Measurements from ENCODE around the gene SORBS1.

The SORBS1 gene

DNA sequence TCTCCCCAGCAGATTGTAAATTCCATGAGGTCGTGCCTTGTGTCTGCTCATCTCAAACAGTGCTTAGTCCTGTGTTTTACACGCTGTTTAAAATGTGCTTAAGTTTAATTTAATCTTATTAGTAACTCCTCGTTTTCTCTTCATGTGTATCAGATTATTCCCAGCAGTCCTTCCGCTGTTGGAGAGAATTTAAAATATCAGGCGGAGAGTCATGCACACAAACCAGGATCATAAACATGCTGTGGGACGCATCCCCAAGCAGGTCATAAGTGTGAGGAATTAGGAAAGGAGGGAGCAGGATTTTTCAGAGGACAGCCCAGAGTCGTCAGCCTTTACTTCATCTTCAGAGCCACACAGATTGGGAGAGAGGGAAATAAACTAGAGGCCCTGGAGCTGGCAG is 4.2 kb upstream of the SORBS1 start:
- DNase-seq (ENCODE audit: low read depth): peak; percentile 13

DNA sequence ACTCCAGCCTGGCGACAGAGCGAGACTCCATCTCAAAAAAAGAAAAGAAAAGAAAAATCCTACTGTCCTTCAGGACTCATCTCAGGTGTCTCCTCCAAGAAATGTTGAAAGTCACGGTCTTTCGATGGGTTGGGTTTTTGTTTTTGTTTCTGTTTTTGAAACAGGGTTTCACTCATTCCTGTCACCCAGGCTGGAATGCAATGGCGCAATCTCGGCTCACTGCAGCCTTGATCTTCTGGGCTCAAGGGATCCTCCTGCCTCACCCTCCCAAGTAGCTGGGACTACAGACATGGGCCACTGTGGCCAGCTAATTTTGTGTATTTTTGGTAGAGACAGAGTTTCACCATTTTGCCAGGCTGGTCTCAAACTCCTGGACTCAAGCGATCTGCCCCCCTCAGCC is 3.1 kb upstream of the SORBS1 start:
- no peak for DNase-seq (ENCODE audit: low read depth)

DNA sequence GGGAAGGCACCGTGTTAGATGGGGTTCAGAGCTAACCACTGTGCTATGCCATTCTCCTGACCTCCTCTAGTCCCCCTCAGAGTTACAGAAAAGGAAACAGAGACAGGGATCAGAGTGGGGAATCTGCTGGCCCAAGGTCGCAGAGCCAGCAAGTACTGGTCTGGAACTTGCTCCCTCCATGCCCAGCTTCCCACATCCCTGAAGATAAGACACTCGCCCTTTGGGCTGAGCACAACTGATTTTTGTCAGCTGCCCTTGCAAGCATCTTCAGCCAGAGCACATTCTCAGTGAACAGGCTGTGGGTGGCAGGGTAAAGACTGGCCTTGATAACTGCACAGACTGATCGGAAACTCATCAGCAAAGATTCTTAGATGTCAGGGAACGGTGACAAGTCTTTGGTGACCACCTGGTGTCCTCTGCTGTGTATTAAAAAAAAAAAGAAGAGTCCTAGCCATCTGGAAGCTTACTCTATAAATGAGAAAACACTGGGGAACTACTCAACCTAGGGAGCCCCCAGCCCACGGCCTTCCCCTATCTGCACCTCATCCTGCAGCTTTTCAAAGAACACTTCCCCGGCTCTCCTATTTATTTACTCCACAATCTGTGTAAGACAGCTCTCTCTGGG is 1.3 kb upstream of the SORBS1 start:
- DNase-seq (ENCODE audit: low read depth): no peak

DNA sequence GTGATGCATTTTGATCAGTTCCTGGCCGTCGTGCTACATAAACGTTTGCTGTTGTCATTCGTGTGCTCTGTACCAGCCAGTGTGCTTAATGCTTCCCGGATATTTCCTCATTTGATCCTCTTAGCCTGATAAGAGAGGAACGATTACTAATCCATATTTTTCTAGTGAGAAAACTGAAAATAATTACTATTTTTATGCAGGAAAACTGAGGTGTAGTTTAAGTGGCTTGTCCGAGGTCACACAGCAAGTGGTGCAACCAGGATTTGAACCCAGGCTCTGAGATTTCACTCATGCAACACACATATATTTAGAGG is 650 bp upstream of the SORBS1 start:
- DNase-seq (ENCODE audit: low read depth): no peak

DNA sequence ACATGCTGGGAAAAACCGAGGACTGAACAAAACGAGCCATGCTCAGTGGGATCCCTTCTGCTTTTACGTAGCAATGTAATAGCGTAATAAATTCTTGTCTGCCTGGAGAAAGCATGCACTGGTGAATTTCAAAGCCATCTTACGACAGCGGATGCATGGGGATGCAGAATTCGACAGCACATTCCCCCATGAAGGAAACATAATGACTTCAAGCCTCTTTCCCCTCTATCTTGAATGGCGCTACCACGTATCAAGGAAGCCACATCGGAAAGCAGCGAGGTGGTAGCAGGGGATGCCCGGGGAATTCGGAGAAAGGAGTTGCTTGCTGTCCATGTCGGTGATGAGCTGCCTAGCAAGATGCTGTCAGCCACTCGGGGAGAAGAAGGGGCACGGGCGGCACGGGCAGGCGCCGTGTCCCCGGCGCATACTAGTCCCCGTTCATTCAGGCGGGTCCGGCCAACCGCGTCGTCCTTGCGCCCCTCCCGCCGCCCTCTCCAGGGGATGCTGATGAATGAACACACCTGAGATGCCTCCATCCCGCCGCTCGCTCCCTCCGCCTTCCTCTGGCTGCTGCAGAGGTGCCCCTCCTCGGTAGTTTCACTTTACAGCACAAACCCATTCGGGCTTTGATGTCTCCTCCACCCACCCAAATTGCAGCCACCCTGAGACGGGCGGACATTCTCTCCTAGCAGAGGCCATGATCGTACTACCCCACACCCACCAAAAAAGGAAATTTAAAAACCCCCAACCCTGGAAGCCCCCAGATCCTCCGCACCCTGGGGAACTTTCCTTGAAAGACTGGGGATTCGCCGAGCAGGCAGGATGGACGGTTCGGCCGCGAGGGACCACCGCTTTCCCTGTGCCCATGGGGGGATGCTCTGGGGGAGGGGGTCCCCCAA is 644 bp downstream of the SORBS1 start:
- peak; percentile 55 for DNase-seq (ENCODE audit: low read depth)

DNA sequence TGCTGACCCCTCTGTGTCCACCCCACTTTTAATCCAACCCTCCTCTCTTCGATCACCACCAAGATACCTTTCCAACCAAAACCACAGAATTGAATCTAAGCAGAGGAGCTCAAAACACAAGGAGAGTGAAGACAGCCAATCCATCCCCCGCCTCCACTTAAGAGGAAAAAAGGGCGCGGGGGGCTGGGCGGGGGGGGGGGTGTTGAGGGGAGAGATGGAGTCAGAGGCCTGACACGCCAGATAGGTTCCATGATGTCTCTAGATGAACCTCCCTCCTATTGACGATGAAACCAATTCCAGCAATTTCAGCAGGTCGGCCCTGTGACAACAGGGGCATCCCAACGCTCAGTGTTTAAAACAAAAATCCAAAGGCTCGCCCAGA is 1.3 kb downstream of the SORBS1 start:
- no peak for DNase-seq (ENCODE audit: low read depth)

DNA sequence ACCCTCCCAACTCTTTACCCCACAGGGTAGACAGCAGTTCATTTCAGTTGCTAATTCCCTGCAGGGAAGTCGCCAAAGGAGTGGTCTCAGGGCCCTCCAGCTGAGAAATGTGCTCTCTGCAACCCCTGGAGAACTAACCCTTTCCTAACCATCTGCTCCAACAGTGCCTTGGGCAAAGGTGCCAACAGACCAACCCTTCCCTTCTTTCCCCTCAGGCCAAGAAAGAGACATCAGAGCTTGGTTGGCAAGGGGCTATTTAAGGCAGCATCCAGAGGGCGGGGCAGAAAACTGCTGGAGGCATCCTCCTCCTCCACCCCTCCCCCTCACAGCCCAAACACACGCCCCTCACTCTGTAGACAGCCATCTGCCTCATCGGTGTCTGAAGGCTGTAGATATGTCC is 1.7 kb downstream of the SORBS1 start:
- no peak for DNase-seq (ENCODE audit: low read depth)

DNA sequence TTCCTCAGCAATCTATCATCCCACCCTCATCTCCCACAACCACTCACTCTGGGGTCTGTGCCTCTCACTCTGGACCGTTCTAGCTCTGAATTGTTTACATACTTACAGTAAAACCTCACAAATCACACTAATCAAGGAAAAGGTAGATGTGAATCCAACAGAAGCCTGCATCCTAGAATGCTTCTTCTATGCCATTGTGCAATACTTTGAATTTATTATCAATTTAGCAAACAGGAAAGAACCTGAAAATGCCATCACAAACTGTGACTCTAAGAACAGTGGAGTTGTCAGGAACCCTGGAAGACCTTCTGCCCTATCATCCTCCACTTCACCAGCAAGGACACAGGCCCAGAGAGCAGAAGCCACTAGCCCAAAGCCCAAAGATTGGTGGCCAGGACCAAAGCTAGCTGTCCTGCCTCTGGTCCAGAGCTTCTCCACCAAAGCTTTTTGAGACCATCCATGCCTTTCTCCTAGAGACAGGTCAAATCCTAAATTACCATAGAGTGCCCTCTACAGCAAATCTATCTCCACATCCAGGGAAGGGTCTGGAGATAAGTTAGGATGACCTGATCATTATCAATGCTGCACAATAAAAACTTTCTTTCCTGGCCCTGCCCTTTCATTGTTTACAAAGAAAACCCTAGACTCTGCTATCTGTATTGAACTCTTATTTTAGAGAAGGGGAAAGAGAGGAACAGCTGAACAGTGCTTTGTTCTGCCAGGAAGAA is 2.4 kb downstream of the SORBS1 start:
- no peak for DNase-seq (ENCODE audit: low read depth)

DNA sequence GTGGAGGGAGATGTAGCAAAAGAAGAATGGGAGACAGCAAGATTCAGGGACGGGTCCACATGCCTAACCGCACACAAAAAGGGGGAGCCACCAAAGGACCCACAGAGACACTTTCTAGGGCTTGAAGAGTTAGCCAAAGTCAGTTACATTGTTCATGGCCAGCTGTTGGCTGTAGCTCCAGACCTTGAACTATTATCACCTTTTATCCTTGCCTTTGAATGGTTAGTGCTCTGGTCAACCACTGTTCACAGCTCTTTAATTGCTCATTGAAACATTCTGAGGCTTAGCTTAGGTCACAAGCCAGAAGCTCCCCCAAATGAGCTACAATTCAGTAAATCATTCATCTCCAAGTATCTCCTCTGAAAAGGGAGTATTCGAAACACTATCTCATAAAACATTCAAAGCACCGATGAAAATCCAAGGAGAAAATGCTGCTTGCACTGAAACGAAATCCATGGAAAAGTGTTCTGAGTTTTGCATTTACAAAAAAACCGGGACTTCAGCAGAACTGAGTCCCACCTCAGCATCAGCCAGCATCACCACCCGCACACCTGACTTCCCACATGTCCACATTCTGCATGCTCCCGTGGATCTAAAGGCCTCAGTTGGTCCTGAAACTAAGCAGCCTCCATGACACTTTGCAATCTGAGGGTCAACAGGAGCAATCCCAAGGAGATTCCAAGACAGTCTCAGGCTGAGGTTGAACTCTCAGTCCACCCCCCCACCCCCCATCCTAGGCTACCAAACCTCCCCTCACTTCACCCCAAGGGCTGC is 4.0 kb downstream of the SORBS1 start:
- no peak for DNase-seq (ENCODE audit: low read depth)

DNA sequence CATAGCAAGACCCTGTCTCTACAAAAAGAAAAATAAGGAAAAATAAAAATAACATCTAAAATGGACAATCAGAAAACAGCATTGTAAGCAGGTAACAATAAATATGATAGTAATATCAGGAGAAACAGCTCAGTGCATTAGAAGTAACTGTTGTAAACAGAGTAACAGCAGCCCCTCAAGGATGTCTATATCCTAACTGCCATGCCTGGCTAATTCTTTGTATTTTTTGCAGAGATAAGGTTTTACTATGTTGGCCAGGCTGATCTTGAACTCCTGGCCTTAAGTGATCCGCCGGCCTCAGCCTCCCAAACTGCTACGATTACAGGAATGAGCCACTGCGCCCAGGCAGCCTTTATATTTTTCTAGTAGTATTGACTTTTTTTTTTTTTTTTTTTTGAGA is 7.5 kb downstream of the SORBS1 start:
- no peak for DNase-seq (ENCODE audit: low read depth)

DNA sequence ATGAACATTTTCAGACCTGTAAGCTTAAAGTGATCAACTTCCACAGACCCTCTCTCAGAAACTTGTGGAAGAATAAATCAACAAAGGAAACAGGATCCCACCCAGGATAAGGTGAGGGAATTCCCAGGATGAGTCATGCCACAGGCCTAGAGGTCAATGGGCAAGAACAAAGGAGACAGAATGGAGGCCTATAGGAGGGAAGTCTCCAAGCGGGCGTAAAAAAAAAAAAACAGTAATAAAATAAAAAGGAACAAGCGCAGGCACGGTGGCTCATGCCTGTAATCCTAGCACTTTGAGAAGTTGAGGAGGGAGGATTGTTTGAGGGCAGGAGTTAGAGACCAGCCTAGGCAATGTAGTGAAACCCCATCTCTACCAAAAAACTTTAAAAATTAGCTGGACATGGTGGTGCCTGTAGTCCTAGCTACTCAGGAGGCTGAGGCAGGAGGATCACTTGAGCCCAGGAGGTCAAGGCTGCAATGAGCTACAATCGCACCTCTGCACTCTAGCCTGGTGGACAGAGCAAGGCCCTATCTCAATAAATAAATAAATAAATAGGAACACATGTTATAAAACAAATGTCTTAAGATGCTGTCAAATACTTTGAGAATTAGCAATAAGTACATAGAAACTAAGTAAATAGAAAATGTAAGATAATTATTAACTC is 8.4 kb downstream of the SORBS1 start:
- DNase-seq (ENCODE audit: low read depth): no peak

DNA sequence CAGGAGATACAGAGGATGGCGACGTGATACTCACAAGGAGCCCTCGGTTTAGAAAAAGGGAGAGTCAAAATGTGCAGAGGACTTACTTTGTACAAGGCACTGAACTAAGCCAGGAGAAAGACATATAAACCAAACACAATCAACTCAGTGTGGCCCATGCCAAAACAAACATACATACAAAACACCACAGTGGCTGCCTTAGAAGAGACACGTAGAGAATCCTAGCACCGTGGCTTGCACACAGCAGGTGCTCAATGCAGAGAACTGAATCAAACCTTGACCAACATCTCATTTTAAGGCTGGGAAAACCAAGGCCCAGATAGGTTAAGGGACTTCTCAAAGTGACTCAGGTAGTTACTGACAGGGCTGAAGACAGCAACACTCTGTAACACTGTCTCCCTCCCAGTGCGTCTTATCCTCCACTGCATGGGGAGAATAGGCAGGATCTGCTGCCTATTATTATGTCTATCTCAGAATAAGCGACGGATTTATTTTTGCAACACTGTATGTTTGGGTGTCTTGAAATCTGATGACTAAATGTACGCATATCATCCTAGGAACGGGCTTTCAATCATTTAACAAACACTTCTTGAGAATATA is 11.0 kb downstream of the SORBS1 start:
- DNase-seq (ENCODE audit: low read depth): no peak

DNA sequence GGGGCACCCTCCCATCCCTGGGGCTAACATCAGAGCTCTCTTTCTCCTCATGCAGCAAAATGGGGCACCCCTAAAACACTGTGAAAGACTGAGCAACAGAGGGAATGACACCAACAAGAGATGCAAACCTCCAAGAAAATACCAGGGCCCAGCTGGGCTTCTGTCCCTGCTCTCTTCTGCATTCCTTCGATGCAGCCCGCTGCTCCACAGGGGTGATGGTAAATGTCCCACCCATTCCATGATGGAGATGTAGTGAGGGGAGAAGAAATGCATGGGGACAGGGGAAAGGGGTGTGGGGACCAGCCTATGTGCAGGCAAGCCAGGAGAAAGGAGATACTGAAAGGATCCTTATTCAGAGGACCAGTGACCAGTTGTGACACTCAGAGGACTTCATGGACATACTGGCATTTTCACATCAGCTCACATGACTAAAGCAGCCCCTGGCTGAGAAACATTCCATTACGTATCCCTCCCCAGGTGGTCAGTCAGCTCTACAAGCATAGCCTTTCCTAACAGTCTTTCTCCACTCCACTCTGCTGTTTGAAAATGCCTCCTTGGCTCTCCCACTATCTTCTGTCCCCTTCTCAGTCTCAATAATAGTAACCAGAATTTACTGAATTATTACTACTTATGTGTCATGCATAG is 13.3 kb downstream of the SORBS1 start:
- DNase-seq (ENCODE audit: low read depth): no peak

DNA sequence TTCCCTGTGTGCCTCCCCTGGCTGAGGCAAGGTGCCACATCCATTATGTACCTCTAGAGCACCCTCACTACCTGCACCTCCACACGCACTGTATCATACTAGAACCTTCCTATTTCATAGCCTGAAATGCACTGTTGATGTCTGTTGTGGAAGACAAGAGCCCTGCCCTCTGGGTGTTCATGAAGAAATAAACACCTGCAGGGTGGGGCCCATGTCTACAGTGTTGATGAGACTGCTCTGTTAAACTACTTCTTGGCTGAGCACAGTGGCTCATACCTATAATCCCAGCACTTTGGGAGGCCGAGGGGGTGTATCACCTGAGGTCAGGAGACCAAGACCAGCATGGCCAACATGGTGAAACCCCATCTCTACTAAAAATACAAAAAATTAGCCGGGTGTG is 14.0 kb downstream of the SORBS1 start:
- no peak for DNase-seq (ENCODE audit: low read depth)

DNA sequence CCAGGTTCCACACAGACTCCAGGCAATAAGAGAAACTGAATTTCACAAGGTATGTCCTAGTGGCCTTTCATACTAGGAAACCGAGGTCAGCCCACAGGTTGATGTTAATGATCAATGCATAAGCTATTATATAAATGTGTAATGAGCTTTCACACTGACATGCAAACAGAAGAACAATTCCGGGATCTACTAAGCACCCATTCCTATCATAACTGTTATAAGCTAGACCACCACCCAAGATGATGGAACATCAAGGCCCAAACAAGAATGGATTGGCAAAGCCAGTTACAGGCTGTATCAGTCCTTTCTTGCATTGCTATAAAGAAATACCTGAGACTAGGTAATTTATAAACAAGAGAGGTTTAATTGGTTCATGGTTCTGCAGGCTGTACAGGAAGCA is 15.2 kb downstream of the SORBS1 start:
- no peak for DNase-seq (ENCODE audit: low read depth)

DNA sequence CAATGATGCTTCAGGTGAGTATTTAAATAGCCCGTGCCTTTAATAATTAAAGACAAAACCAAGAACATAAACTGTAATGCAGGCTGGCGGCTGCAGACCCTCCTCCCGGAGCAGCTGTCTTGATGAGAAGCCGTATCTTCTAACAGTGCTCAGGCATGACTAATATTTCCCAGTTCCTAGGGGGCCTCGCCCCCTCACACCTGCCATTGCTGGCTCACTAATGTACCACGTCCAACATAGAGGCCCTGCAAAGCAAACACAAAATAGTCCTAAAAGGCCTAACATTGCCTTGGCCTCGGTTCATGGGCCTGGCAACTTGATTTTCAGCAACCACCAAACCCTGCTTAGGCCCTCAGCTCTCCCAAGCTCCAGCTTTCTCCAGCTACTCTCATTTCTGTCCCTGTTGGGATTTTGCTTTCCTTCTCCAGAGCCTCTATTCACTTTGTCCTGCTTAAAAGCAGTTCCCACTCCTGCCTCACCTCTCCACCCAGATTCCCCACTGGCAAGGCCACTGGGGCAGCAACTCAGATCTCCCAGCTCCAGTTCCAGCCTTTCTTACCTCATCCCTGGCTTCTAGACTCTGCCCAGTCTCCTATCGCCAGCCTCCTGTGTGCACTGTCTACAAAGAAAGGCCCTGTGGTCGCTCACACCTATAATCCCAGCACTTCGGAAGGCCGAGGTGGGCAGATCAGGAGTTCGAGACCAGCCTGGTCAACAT is 16.2 kb downstream of the SORBS1 start:
- DNase-seq (ENCODE audit: low read depth): no peak

DNA sequence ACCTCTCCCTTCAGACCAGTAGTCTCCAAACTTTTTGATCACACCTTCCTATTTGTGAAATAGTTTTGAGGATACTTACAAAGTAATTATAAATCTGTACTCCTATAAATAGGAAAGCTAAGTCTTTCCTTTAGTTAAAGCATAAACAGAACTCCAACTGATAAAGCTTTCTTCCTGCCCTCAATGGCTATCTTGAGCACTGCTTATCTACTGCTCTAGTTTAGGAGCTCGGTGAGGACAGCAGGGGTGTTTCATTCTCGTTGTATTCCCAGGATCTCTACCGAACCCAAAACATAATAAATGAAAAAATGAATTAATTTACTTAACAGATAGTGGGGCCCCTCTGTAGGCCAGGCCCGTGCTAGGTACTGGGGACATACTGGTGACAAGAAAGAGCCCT is 17.7 kb downstream of the SORBS1 start:
- DNase-seq (ENCODE audit: low read depth): no peak

DNA sequence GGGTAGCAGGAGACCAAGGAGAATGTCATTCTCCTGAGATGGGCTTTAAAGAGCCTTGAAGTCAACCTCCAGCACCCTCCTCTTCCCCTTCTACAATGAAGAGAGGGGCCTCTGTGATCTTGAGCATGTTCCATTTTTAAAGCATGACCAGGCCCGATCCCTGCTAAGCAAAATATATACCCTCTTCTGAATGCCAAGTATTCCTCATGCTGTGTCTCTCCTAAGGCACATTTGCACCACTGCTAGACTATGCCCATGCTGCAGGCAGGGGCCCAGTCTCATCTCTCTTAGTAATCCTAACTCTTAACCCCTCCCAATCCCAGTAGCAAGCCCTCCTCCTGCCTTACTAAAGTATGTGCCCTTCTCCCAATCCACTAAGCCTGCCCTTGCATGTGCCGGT is 18.4 kb downstream of the SORBS1 start:
- no peak for DNase-seq (ENCODE audit: low read depth)

DNA sequence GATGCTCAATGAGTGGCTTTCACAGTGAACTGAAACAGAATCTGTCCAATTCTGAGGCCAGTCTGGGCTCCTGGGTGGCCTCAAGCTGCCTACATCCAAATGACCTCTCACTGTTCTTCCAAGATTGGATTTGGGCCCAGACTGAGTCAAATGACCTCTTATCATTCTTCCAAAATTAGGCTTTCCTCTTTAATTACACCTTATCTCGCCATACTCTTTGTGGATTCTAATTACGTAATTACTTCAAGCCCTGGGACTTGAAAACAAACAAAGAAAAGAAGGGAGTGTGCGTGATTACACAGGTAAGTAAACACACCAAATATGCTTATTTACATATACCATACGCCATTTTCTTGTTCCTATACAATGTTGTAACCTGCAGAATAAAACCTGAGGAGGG is 18.8 kb downstream of the SORBS1 start:
- DNase-seq (ENCODE audit: low read depth): no peak

DNA sequence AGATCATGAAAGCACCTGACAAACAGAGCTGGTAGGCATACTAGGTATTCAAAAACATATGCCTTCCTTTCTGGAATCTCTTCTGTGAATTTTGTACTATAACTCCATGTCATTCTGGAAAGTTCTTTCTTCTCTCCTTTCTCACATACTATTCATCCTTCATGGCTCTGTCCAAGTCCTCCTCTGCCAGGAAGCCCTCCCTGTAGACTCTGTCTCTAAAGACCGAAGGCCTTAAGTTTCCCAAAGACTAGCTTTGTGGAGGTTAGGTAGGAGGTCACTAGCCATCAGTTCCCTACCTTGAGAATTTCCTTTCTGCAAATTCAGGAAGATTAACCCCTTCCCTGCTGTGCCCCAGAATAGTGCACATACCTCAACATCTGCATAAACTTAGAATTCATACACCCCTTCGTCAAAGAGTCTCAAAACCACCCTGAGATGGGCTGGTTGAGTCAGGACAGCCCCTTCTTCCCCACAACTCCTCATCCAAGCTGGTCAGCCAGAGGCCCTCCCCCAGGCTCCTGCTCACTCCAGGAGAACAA is 20.6 kb downstream of the SORBS1 start:
- no peak for DNase-seq (ENCODE audit: low read depth)
